DND-41 (cell line): ENCODE measurements around the gene FIG4.

Source experiments
- ATAC-seq: fragments of 200-7000 bp; cut with Tn5 transposase; 3 replicates; pipeline ENCODE4 v1.9.1; 2021; ENCODE audit warnings: low read depth; ENCODE audit not compliant: insufficient read depth
- DNase-seq: peaks from one replicate; pipeline ENCODE4 v3.0.0-alpha.2; 2020
- H2AFZ ChIP-seq: 2 replicates; pipeline ENCODE4 v1.6.0; 2012; ENCODE audit warnings: low read depth, low read length
- H3K27ac ChIP-seq: 2 replicates; pipeline ENCODE4 v1.5.1; 2012; ENCODE audit warnings: low read length, inconsistent platforms
- H3K27me3 ChIP-seq: fragments of 200-600 bp; sonication (generic); 2 replicates; pipeline ENCODE4 v1.6.0; 2012; ENCODE audit warnings: low read length, mild to moderate bottlenecking, inconsistent platforms; ENCODE audit not compliant: insufficient read depth, poor library complexity
- H3K36me3 ChIP-seq: 2 replicates; pipeline ENCODE4 v1.5.1; 2012; ENCODE audit warnings: low read length, inconsistent platforms; ENCODE audit not compliant: insufficient read depth
- H3K4me1 ChIP-seq: 2 replicates; pipeline ENCODE4 v1.5.1; 2012; ENCODE audit warnings: mild to moderate bottlenecking, low read length; ENCODE audit not compliant: insufficient read depth
- H3K4me2 ChIP-seq: 2 replicates; pipeline ENCODE4 v1.6.0; 2012; ENCODE audit warnings: mild to moderate bottlenecking, moderate library complexity, low read length, inconsistent platforms; ENCODE audit not compliant: insufficient read depth
- H3K4me3 ChIP-seq, 2 experiments: fragments of 200-600 bp in 1 of 2; shearing (Covaris generic) in 1 of 2; 2 replicates each; pipeline ENCODE4 v1.5.1; 2012 to 2016; ENCODE audit warnings: inconsistent platforms in 2 of 2, low read length in 2 of 2, mild to moderate bottlenecking in 2 of 2, low read depth in 1 of 2, moderate library complexity in 1 of 2
- H3K79me2 ChIP-seq: 2 replicates; pipeline ENCODE4 v1.6.0; 2012; ENCODE audit warnings: low read length, inconsistent platforms; ENCODE audit not compliant: insufficient read depth
- H3K9ac ChIP-seq: 2 replicates; pipeline ENCODE4 v1.6.0; 2012; ENCODE audit warnings: low read depth, mild to moderate bottlenecking, inconsistent platforms, low read length, moderate library complexity
- H3K9me3 ChIP-seq: 2 replicates; pipeline ENCODE4 v1.5.1; 2012; ENCODE audit warnings: low read length, moderate library complexity, mild to moderate bottlenecking, inconsistent platforms; ENCODE audit not compliant: insufficient read depth, severe bottlenecking
- H4K20me1 ChIP-seq: 2 replicates; pipeline ENCODE4 v1.6.0; 2012; ENCODE audit warnings: low read length; ENCODE audit not compliant: insufficient read depth
- CTCF ChIP-seq: IDR thresholded peaks from 2 replicates; pipeline ENCODE4 v1.5.1; 2012; ENCODE audit warnings: borderline replicate concordance, low read length, moderate library complexity, mild to moderate bottlenecking; ENCODE audit not compliant: poor library complexity, severe bottlenecking; ENCODE audit errors: extremely low read depth
- EZH2 ChIP-seq: IDR thresholded peaks from 3 replicates; pipeline ENCODE4 v1.6.1; 2012; ENCODE audit warnings: borderline replicate concordance, low read depth, mild to moderate bottlenecking, moderate library complexity, low read length, inconsistent platforms; ENCODE audit not compliant: severe bottlenecking

The FIG4 gene

GRCh38 chr6:109747221-109747620 is 56.1 kb downstream of the FIG4 start:
- Histone ChIP-seq H3K9me3 (no peaks in the 10 kb centered on the region), H2AFZ (no peak overlapping the region), H3K36me3 (no peaks in the 10 kb centered on the region), H3K79me2 (no peaks in the 10 kb centered on the region), H3K4me3 (no peak overlapping the region), H3K27ac (no peak overlapping the region), H3K4me2 (no peak overlapping the region), H4K20me1 (no peaks in the 10 kb centered on the region), H3K9ac (no peak overlapping the region), H3K4me1 (no peaks in the 10 kb centered on the region), H3K27me3 (no peaks in the 10 kb centered on the region)
- ATAC-seq = no peak
- no peak for DNase-seq
- TF ChIP-seq CTCF = no peak
- no peak for TF ChIP-seq EZH2

- Histone ChIP-seq H3K4me2 (no peak overlapping the region), H3K9me3 (no peaks in the 10 kb centered on the region), H3K27me3 (no peaks in the 10 kb centered on the region), H3K4me3 (no peak overlapping the region), H3K4me1 (no peaks in the 10 kb centered on the region), H3K9ac (no peak overlapping the region), H4K20me1 (no peaks in the 10 kb centered on the region), H3K27ac (no peak overlapping the region), H2AFZ (no peak overlapping the region), H3K36me3 (no peaks in the 10 kb centered on the region), H3K79me2 (no peaks in the 10 kb centered on the region)
- TF ChIP-seq CTCF (no peak), EZH2 (no peak)
- DNase-seq = no peak
- no peak for ATAC-seq
Measured at GRCh38 chr6:109759098-109759955, 68.2 kb downstream of the FIG4 start.

- H2AFZ ChIP-seq = no peak overlapping the region
- ATAC-seq (no peak), DNase-seq (no peak)
- TF ChIP-seq EZH2 = no peak
- TF ChIP-seq CTCF = no peak
- H3K79me2 ChIP-seq = no peaks in the 10 kb centered on the region
- no peaks in the 10 kb centered on the region for H3K36me3 ChIP-seq
- no peaks in the 10 kb centered on the region for H3K4me1 ChIP-seq
- H3K27me3 ChIP-seq = no peaks in the 10 kb centered on the region
- H3K27ac ChIP-seq = no peak overlapping the region
- no peak overlapping the region for H3K4me2 ChIP-seq
- no peaks in the 10 kb centered on the region for H3K9me3 ChIP-seq
- H4K20me1 ChIP-seq = no peaks in the 10 kb centered on the region
- no peak overlapping the region for H3K4me3 ChIP-seq
- H3K9ac ChIP-seq = no peak overlapping the region
Measured at GRCh38 chr6:109760208-109760607, 69.1 kb downstream of the FIG4 start.
